Adipose tissue (tissue), 3 donors: ENCODE results near the gene LYPD6. TPM values are rescaled to one million over a fixed set of nuclear protein-coding genes. Genes with fewer than 3 reads are reported as not detected.
"Not testable (repeated sequence)": the region's sequence is repeated elsewhere in the genome, so short reads cannot be mapped to it uniquely, and the experiment has no call there.

Source experiments
- H3K27ac ChIP-seq: one replicate; pipeline ENCODE4 v1.5.1; 2013; ENCODE audit warnings: low read depth, low read length
- WGBS, 3 donors: extraction: QIAGEN DNeasy Blood & Tissue Kit; methylation state at CpG; one replicate each; pipeline ENCODE4 v1.1.7; 2013; 5-methylcytosine and 5-hydroxymethylcytosine counted together
- polyA plus RNA-seq, 3 donors: library from polyadenylated mRNA; stranded (reverse); fragments of 200-250 nt; gene quantifications; one replicate each; pipeline ENCODE4 v1.2.3, GENCODE V29; 2013
- donor health status: healthy with polysubstance abuse.
- donor health status: Bipolar disorder and iron deficiency.
- donor health status: healthy.

The LYPD6 gene
- polyA plus RNA-seq, 3 donors = 0.39 to 1.2 (median 0.56) TPM

GRCh38 chr2:149472413-149472812 is 142.0 kb downstream of the LYPD6 start:
- 86 to 91% (median 90%) methylated on average over 2 of the region's 2 CpGs for WGBS, 3 donors
- no peak overlapping the region for H3K27ac ChIP-seq

GRCh38 chr2:149473068-149473467 is 142.7 kb downstream of the LYPD6 start:
- WGBS, 3 donors = 83 to 94% (median 90%) methylated on average over 1 of the region's 1 CpG
- H3K27ac ChIP-seq = no peak overlapping the region

DNA sequence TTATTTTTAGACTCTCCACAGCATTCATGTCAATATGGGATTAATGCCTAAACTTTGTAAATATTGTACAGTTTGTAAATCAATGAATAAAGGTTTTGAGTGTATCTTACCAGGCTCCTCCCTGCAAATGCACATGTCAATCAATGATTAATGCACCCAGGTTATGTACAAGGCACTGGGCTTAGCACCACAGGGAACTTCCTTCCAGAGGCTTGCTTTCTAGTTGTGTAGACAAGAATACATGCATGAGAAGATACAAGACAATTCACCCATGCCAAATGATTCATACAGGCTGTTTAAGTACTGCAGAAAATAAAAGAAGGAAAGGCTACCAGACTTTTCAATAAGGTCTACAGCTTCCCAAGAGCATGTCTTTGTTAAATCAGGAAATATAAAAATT is 143.1 kb downstream of the LYPD6 start:
- H3K27ac ChIP-seq = no peak overlapping the region

DNA sequence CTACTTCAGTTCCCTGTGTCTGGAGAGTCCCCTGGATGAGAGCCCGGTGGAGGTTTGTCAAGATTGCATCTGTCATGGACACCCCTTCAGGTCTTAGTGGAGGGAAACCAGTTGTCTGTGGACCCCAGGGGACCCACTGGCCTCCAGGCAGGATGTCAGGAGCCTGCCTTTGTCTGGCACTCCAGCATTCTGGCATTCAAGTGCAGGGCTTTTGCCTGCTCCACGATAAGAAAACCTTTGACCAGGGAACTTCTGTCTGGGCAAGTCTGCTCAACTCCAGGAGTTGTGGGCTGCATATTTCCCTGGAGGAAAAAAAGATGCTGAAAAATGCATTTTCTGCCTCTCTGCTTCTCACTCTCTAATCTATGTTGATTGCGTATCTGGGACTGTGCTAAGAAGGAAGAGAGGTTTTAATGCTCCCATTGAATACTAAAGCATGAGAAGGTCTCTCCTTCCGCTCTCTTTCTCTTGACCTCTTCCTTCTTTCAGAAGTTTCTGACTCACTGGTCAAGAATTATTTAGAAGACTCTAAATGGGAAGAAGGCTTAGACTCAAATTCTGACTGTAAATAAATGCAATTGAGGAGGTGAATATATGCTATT is 152.7 kb downstream of the LYPD6 start:
- H3K27ac ChIP-seq = no peak overlapping the region
- WGBS, 3 donors = 65 to 84% (median 67%) methylated on average over 4 of the region's 4 CpGs

DNA sequence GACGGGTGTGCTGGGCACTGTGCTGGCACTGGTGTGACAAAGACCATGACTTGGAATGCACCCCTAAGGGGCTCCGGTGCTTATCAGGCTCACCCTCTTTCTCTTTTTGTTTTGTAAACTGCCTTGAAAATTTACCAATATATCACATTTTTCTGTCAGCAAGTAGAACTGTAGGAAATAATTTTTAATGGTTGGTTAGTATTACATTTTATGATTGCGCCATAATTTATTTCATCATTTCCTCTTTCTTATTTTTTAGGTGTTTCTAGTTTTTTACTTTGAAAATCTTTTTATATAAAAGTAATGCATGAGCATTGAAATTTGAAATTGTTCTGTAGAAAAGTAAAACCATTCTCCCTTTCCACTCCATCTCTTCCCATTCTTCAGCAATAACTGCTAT is 156.3 kb downstream of the LYPD6 start:
- H3K27ac ChIP-seq = no peak overlapping the region
- WGBS, 3 donors = 82 to 85% (median 84%) methylated on average over 3 of the region's 3 CpGs

- H3K27ac ChIP-seq = no peak overlapping the region
- WGBS, 3 donors = 39 to 65% (median 60%) methylated on average over 1 of the region's 1 CpG
Observed at GRCh38 chr2:149487189-149487588, 156.8 kb downstream of the LYPD6 start.

DNA sequence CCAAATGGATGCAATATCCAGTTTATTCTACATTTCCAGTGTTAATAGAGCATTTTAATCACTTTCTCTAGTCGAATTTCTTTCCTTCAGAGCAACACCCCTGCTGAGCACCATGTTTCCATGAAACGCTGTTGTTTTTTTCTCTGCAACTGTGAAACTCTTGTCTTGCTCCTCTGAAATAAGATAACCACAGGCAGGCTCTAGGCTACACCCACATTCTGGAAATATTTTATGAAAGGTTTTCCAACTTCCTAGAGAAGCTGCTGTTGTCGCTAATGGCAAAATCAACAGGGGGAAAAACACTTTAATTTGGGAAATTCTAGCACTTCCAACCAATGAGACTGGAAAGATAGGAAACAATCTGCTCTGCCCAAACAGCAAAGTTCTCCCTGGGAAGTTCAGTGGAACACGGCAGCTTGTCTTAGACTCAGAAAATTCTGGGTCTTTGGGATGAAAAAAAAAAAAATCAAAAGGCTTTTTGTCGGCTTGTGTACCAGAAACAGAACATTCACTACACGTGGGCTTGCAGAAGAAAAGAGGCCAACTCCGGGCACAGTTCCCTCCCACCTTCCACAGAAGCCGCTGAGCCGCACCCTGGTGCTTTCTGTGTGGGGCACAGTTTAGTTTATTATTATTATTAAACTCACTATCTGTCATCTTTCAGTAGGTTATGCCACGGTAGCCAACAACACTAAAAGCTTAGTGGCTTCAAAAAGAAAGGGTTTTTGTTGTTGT is 158.5 kb downstream of the LYPD6 start:
- 61 to 62% (median 62%) methylated on average over 10 of the region's 10 CpGs for WGBS, 3 donors
- no peak overlapping the region for H3K27ac ChIP-seq

DNA sequence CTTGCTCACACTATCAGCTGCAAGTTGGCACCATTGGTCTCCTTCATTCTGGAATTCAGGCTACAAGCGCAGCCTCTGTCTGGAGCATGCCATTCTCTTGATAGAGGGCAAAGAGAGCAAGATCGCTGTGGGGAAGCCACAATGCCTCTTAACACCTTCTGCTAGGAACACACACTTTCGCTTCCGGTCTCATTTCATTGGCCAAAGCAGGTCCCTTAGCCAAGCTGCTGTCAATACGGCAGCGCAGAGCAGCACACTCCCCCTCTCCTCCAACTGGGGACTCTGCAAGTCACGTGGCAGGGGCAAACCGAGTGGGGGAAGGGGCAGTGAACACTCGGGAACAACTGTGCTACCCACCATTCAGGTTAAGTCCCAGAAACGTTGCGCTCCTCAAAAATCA is 159.1 kb downstream of the LYPD6 start:
- no peak overlapping the region for H3K27ac ChIP-seq
- 62 to 69% (median 67%) methylated on average over 11 of the region's 11 CpGs for WGBS, 3 donors

DNA sequence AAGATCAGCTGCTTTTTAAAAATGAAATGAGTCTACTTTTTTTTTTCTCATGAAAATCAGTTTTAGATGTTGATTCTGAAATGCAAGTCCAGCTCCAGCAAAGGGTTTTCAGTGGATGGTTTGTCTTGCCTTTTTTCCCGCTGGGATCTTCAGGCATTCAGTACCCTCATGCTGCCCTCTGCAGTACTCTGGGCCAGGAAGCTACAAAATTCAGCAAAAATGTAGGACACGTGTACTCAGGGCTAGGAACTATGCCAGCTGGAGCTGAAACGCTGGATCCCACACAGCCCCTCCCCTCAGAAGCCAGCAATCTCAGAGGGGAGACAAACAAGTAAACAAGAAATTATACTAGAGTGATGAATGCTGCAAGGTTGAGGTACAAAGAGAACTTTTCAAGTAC is 159.9 kb downstream of the LYPD6 start:
- no peak overlapping the region for H3K27ac ChIP-seq
- WGBS, 3 donors = 2 to 17% (median 17%) methylated on average over 3 of the region's 3 CpGs

DNA sequence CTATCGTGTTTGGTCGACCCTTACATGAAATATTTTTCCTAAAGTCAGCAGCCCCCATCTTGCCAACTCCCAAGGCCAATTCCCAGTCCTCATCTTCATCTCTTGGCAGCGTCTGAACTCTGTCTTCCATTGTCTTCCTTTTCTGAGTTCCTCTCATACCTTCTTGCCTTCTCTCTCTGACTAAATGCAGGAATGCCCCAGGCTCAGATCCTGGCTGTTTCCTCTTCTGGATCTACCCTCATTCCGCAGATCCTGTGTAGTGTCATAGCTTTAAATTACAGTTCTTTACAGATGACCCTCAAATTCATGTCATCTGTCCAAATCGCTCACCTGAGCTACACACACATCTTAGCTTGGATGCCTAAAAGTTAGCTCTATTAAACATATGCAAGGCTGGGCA is 162.5 kb downstream of the LYPD6 start:
- no peak overlapping the region for H3K27ac ChIP-seq
- 85 to 89% (median 88%) methylated on average over 5 of the region's 5 CpGs for WGBS, 3 donors

- WGBS, 3 donors = 52 to 72% (median 70%) methylated on average over 1 of the region's 1 CpG
- not testable (repeated sequence) for H3K27ac ChIP-seq
Observed at GRCh38 chr2:149499204-149499603, 168.8 kb downstream of the LYPD6 start.

GRCh38 chr2:149506808-149507207 is 176.4 kb downstream of the LYPD6 start:
- 68 to 80% (median 78%) methylated on average over 8 of the region's 8 CpGs for WGBS, 3 donors
- not testable (repeated sequence) for H3K27ac ChIP-seq

- H3K27ac ChIP-seq = no peak overlapping the region
- 77 to 83% (median 79%) methylated on average over 2 of the region's 2 CpGs for WGBS, 3 donors
Observed at GRCh38 chr2:149507974-149508373, 177.6 kb downstream of the LYPD6 start.

- WGBS, 3 donors = 20 to 60% (median 50%) methylated on average over 1 of the region's 1 CpG
- H3K27ac ChIP-seq = no peak overlapping the region
Observed at GRCh38 chr2:149513461-149513860, 183.1 kb downstream of the LYPD6 start.
